BE2C (cell line): ENCODE data around the gene COLQ.
"Not testable (repeated sequence)": the region's sequence is repeated elsewhere in the genome, so short reads cannot be mapped to it uniquely, and the experiment has no call there.

Source experiments
- DNase-seq: peaks from one replicate; pipeline ENCODE4 v3.0.0-alpha.2; 2020
- H3K27me3 ChIP-seq: fragments of 250-450 bp; sonication (Bioruptor Pico); 2 replicates; pipeline ENCODE4 v1.5.1; 2020; ENCODE audit warnings: mild to moderate bottlenecking
- H3K36me3 ChIP-seq: fragments of 250-450 bp; sonication (Bioruptor Pico); 2 replicates; pipeline ENCODE4 v1.5.1; 2020; ENCODE audit warnings: mild to moderate bottlenecking
- H3K4me1 ChIP-seq: fragments of 250-450 bp; sonication (Bioruptor Pico); 2 replicates; pipeline ENCODE4 v1.5.1; 2020
- H3K4me3 ChIP-seq: 2 replicates; pipeline ENCODE4 v1.5.1; 2011; ENCODE audit warnings: low read depth, low read length
- H3K9me3 ChIP-seq: fragments of 250-450 bp; sonication (Bioruptor Pico); 2 replicates; pipeline ENCODE4 v1.5.1; 2020
- TF ChIP-seq, protein P1 (sequence below): IDR thresholded peaks from 2 replicates; pipeline ENCODE4 v1.5.1; 2012; ENCODE audit warnings: mild to moderate bottlenecking, low read depth, low read length

The COLQ gene

DNA sequence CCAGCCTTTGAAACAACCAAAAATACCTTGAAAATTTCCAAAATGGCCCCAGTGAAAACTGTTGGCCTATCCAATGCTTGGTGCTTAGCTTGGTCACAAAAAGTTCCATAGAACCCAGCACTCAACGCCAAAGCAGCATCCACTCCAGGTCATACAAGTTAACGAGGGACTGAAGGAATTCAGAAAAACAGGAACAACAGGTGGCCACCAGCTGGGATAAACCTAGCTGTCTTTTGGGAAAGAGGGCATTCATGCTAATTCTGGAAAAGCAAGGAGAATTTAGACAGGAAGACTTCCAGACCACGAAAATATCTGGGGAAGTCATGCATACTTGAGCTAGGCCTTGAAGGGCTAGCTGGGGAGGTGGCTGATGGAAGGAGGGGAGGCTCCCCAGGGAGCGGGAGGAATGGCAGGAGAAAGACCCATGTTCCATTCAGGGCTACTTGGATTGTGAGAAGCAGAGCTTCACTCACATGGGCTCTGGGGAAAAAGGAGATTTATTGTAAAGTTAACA lies 28.6 kb downstream of the COLQ start:
- Histone ChIP-seq H3K9me3 (no peaks in the 10 kb centered on the region), H3K27me3 (no peaks in the 10 kb centered on the region), H3K36me3 (no peaks in the 10 kb centered on the region), H3K4me1 (no peaks in the 10 kb centered on the region), H3K4me3 (no peak overlapping the region)
- TF ChIP-seq, protein P1, sequence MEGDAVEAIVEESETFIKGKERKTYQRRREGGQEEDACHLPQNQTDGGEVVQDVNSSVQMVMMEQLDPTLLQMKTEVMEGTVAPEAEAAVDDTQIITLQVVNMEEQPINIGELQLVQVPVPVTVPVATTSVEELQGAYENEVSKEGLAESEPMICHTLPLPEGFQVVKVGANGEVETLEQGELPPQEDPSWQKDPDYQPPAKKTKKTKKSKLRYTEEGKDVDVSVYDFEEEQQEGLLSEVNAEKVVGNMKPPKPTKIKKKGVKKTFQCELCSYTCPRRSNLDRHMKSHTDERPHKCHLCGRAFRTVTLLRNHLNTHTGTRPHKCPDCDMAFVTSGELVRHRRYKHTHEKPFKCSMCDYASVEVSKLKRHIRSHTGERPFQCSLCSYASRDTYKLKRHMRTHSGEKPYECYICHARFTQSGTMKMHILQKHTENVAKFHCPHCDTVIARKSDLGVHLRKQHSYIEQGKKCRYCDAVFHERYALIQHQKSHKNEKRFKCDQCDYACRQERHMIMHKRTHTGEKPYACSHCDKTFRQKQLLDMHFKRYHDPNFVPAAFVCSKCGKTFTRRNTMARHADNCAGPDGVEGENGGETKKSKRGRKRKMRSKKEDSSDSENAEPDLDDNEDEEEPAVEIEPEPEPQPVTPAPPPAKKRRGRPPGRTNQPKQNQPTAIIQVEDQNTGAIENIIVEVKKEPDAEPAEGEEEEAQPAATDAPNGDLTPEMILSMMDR, result no peak
- no peak for DNase-seq

DNA sequence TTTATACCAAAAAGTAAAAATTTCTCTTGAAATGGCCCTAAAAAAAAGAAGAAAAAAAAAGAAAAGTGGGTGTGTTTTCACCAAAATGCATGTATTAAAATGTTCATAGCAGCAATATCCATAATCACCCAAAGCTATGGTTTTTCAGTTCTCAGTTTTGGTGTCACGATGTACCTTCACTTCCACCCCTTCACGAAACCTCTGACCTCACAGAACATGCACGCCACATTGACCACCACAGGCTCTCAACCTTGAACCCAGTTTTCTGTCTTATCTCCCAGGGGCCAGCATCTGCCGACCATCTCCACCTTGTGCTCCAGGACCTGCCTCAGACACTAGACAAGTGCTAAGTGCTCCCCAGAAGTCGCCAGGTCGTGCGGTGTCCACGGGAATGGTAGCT lies 30.4 kb downstream of the COLQ start:
- TF ChIP-seq, protein P1, result no peak
- H3K9me3 ChIP-seq, result no peaks in the 10 kb centered on the region
- H3K36me3 ChIP-seq, result no peaks in the 10 kb centered on the region
- H3K27me3 ChIP-seq, result no peaks in the 10 kb centered on the region
- DNase-seq, result no peak
- no peak overlapping the region for H3K4me3 ChIP-seq
- no peaks in the 10 kb centered on the region for H3K4me1 ChIP-seq

DNA sequence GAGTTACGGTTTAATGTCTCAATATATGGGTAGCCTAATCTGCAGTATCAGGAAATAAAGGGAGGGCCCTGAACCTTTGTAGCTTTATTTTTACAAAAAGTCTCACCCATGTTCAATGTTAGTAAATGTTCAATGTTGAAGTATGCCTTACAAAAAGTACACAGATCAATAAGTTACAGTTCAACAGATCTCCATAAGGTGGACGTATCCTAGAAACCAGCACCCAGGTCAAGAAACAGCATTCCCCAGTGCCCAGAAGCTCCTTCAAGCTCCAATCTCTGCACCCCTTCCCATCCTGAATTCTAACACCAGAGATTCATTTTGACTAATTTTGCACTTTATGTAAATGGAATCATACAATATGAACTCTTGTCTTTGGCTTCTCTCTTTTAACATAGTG lies 31.3 kb downstream of the COLQ start:
- H3K4me3 ChIP-seq, result no peak overlapping the region
- no peaks in the 10 kb centered on the region for H3K36me3 ChIP-seq
- no peaks in the 10 kb centered on the region for H3K4me1 ChIP-seq
- no peaks in the 10 kb centered on the region for H3K27me3 ChIP-seq
- TF ChIP-seq, protein P1, result no peak
- DNase-seq, result no peak
- H3K9me3 ChIP-seq, result no peaks in the 10 kb centered on the region

DNA sequence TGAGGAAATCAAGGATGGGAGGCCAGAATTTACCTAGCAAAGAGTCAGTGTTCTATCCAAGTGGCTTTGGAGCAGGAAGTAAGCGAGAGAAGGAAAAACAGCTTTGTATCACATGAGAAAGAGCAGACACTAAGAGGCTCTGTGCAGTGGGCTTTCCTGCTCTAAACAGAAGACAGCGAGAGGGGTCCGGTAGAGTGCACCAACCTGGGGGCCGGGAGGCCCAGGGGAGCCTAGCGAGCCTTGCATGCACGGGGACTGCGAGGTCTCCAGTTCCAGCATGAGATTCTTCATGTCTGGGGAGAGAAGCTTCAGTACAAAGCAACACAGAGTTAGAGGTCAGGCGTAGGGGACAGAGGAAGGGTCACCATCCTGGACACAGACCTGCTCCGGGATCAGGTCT lies 33.5 kb downstream of the COLQ start:
- no peak overlapping the region for H3K4me3 ChIP-seq
- no peak for DNase-seq
- TF ChIP-seq, protein P1, result no peak

GRCh38 chr3:15486979-15487378 lies 34.5 kb downstream of the COLQ start:
- TF ChIP-seq, protein P1, result no peak
- no peaks in the 10 kb centered on the region for H3K36me3 ChIP-seq
- no peaks in the 10 kb centered on the region for H3K9me3 ChIP-seq
- no peaks in the 10 kb centered on the region for H3K4me1 ChIP-seq
- H3K4me3 ChIP-seq, result no peak overlapping the region
- no peak for DNase-seq
- no peaks in the 10 kb centered on the region for H3K27me3 ChIP-seq

More for the DNA sequence above, 33.5 kb downstream of the COLQ start:
- H3K9me3 ChIP-seq, result no peaks in the 10 kb centered on the region
- no peaks in the 10 kb centered on the region for H3K27me3 ChIP-seq
- no peaks in the 10 kb centered on the region for H3K4me1 ChIP-seq
- no peaks in the 10 kb centered on the region for H3K36me3 ChIP-seq

- DNase-seq, result no peak
- no peaks in the 10 kb centered on the region for H3K36me3 ChIP-seq
- TF ChIP-seq, protein P1, result no peak
Observed at GRCh38 chr3:15486020-15486419, 35.5 kb downstream of the COLQ start.

GRCh38 chr3:15484551-15484950 lies 37.0 kb downstream of the COLQ start:
- H3K36me3 ChIP-seq, H3K9me3 ChIP-seq, DNase-seq, H3K4me1 ChIP-seq, H3K4me3 ChIP-seq, H3K27me3 ChIP-seq: not testable (repeated sequence)

More at GRCh38 chr3:15486020-15486419, 35.5 kb downstream of the COLQ start:
- no peak overlapping the region for H3K4me3 ChIP-seq
- H3K9me3 ChIP-seq, result no peaks in the 10 kb centered on the region
- H3K27me3 ChIP-seq, result no peaks in the 10 kb centered on the region
- H3K4me1 ChIP-seq, result no peaks in the 10 kb centered on the region
